ENCODE data around the gene CIAO1. TPM values are rescaled to one million over a fixed set of nuclear protein-coding genes. Genes with fewer than 3 reads are reported as not detected.
"Not testable (repeated sequence)": the region's sequence is repeated elsewhere in the genome, so short reads cannot be mapped to it uniquely, and the experiment has no call there.

CIAO1 gene
- 84.7 and 87.0 TPM in 2 replicates for total RNA-seq

DNA sequence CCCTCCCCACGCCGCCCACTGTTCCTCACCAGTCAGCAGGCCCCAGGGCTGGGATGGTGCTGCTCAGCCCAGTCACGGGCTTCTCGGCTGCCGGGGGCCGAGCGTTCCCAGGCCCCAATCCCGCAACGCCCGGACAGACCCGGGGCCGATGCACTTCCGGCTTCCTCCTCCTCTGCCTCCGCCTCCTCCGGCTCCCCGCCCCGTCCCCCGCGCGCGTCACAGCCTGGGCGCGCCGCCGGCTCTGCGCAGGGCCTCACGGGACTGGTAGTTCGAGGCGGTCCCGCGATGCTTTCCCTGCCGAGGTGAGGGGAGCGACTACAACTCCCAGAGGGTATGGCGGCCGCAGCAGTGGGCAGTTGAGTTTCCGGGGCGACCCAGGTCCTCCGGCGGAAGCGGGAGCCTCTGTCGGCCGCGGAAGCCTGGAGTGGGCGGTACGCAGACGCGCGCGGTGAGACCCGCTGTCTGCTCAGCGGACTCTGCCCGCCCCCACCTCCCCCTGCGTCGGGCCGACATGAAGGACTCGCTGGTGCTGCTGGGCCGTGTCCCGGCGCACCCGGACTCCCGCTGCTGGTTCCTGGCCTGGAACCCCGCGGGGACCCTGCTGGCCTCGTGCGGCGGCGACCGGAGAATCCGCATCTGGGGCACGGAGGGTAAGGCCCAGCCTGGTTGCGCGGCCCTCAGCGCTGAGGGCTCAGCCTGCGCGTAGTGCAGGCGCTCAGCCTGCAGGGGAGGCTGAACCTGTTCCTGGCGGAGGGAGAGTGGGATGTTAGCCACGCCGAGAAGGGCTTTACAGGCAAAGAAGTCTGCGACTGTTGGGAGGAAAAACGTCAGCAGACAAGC is at the start of gene CIAO1, which contains the start of gene TMEM127:
Gene CIAO1, plus strand, starts transcription at position 386 of the 840 bp plus-strand sequence. Its CDS starts 126 bp downstream, at position 512.
Gene TMEM127, minus strand, starts transcription at position 158 of the 840 bp plus-strand sequence. CDS start 616 bp downstream, outside the sequence.
- intact Hi-C loops (cut with micrococcal nuclease): loop anchor here (1.0 to 10.0 kb wide), 16 partner anchors 24 to 1101 kb away; partner anchors contain the start of genes ADRA2B, ANKRD39, ARID5A and CNNM4

DNA sequence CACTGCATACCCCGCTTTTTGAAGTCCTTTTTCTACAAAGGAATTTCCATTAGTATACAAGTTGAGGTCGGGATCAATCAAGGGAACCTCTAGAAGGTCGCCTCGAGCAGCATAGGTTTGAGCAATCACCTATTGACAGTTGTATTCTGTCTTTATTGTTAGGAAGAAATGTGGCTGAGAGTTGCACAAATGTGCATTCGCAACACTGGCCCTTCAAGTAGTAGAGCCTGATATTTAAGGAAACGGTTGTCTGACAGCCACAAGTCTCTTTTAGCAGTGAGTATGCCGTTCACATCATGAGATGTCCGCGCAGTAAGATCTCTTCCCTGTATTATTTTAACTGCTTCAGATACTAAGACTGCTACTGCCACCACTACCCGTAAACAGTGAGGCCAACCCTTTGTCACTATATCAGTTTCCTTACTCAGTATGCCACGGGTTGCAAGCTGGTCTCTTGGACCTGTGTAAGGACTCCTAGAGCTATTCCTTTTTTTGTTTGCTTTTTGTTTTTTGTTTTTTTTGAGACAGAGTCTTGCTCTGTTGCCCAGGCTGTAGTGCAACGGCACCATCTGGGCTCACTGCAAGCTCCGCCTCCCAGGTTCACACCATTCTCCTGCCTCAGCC is 47.4 kb upstream of the CIAO1 start:
- intact Hi-C loops (cut with micrococcal nuclease): no loop called here

DNA sequence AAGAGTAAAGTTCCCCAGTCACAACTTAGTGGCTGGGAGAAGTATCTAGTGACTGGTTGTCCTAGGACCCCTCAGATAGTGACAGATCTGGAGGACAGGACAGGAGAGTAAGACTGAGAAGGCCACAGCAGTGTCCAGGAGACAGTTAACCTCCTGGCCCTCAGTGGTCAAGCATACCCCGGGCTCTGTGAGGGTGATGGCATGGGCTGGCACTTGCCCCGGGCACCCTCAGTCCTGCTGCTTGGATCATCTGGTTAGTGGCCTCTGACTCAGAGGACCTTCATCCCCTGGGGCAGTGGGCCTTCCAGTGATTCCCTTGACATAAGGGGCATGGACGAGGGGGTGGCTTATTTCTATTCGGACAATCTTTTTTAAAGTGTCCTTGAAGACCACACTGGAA is 46.1 kb upstream of the CIAO1 start:
- intact Hi-C loops (cut with micrococcal nuclease): not testable (repeated sequence)

DNA sequence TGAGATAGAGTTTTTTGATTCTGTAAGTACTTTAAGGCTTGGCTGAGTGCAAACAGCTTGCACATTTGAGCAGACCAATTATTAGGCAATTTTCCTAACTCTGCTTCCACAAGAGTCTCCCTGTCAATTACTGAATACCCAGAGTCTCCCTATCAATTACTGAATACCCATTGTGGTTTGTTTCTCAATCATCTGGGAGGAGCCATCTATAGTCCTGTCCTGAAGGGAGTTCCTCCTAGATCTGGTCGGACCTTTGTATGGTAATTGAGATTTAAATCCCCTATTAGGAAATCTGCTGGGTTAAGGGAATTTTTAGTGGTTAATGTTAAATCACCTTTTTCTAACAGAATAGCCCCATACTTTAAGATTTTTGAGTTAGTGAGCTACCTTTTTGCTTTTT is 44.9 kb upstream of the CIAO1 start:
- intact Hi-C loops (cut with micrococcal nuclease): not testable (repeated sequence)

DNA sequence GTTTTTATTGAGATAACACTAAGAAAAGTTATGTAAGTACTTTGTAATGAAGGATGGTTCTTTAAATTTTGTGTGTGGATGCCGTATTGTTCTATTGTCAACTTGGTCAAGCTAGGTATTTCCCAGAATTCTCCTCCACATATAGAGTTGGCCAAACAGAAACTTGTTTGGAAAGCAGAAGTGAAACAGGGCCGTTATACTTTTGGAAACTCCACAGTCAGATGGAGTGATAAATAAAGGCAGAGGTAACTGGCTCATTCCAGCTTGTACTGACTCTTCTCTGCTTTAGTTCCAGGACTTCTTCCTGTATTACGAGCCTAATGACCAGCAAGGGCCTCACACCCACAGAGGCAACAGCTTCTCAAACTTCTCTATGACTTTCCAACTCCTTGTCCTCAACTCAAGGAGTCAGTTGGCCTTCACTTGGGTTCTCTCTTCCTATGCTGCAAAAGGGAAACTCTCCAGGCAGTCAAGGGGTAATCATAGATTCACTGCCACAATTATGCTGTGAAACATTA is 41.0 kb upstream of the CIAO1 start:
- intact Hi-C loops (cut with micrococcal nuclease): no loop called here

DNA sequence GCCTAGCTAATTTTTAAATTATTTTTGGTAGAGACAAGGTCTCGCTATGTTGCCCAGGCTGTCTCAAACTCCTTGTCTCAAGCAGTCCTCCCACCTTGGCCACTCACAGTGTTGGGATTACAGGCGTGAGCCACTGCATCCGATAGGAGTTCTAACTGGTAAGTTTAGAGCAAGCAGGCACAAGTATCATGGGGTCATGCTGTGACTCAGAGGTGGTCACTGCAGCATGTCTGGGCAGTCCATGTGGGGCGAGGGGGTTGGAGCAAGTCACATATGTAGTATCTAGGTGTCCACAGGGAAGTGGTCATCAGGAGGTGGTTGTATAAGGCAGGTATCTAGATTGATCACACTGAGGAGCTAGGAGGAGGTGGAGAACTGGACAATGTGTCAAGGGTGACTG is 34.7 kb upstream of the CIAO1 start:
- intact Hi-C loops (cut with micrococcal nuclease): no loop called here

DNA sequence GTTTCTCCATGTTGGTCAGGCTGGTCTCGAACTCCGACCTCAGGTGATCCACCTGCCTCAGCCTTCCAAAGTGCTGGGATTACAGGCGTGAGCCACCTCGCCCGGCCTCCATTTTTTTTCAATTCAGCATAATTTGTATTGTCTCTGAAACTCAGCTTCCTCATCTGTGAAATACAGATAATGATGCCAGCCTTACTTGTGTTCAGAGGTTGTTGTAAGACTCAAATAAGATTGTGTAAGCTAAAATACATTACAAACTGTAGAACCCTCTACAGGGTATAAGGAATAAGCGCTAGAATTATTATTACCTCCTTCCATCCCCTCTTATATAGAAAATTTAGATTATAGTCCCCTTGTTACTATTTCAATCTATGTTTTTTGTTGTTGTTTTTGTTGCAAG is 32.6 kb upstream of the CIAO1 start:
- intact Hi-C loops (cut with micrococcal nuclease): no loop called here

DNA sequence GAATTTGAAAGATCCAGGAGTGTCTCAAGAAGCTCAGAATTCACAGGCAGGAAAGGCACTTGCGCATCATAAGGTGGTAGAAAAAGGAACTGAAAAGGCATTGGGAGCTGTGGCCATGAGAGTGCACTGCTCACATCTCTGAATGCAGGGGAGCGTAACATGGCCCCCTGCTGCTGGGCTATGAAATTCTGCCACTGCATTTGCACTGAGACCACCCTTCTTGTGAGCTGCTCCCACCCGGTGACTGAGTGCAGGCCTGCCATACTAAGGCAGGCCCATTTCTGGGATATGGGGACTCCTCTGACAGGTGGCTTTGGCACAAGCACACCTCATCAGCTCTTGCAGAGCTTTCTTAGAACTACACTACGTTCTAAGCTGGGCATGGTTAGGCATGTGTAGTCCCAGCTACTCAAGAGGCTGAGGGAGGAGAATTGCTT is 32.1 kb upstream of the CIAO1 start:
- intact Hi-C loops (cut with micrococcal nuclease): no loop called here

DNA sequence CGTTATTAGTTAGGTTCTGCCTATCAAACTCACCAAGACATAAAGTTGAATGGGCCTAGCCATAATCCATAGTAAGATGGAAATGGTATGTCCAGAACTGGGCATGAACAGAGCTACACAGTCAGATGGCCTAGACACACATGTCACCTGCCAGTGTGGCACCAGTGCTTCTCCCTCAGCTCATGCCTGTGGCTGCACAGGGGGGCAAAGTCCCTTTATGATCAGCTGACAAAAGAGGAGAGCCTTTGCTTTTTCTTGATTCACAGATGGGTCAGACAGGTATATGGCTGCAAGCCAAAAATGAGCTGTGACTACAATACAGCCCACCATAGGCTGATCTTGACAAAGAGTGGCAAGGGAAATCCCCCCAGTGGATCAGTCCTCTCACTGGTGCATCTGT is 29.1 kb upstream of the CIAO1 start:
- intact Hi-C loops (cut with micrococcal nuclease): no loop called here

DNA sequence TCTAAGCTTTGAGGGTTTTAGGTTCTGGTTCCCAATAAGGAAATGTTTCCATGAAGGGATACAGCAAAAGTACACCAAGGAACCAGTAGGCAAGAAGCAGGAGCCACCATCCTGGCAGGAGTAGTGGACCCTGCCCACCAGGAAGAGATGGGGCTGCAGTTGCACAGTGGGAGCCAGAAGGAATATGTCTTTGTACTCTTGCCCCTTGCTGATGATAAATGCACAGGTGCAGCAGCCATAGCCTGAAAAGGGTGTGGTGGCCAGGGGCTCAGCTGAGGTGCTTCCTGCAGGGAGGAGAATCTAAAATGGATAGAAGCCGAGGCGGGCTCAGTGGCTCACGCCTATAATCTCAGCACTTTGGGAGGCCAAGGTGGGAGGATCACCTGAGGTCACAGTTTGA is 27.8 kb upstream of the CIAO1 start:
- intact Hi-C loops (cut with micrococcal nuclease): no loop called here

DNA sequence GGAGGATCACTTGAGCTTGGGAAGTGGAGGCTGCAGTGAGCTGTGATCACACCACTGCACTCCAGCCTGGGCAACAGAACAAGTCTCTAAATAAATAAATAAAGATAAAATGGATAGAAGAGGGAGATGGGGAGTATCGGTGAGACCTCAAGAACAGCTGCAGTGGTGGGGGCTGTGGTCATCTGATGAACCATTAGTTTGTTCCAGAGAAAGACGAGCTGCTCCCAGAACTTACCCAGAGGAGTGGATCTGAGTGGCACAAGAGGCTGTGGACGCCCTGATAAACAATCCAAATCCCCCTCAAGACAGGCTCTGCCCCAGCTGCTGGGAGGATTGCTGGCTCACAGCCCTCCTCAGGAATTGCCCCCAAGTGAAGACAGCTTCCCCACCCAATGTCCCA is 26.9 kb upstream of the CIAO1 start:
- intact Hi-C loops (cut with micrococcal nuclease): no loop called here

DNA sequence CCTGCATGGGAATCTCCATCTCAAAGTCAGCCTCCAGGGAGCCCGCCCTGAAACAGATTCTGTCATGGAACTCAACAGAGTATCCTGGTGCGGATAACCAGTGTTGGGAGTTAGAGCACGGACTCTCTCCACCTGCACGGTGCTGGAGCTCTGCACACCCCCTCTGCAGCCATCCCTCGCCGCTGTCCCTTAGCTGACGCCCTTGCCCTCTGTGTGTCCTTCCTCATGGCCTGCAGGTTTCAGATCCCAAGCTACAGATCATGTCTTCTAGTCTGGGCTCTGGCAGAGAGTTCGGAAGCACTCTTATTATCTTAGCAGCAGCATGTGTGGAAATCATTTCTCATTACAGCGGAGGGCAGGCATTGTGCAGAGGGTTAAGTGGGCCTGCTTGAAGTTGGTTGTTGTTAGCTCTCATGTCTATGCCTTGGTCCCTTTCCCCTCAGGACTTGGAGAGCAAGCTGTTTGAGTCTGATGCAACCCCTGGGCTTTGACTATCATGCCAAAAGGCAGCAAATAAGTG is 26.2 kb upstream of the CIAO1 start:
- intact Hi-C loops (cut with micrococcal nuclease): no loop called here

DNA sequence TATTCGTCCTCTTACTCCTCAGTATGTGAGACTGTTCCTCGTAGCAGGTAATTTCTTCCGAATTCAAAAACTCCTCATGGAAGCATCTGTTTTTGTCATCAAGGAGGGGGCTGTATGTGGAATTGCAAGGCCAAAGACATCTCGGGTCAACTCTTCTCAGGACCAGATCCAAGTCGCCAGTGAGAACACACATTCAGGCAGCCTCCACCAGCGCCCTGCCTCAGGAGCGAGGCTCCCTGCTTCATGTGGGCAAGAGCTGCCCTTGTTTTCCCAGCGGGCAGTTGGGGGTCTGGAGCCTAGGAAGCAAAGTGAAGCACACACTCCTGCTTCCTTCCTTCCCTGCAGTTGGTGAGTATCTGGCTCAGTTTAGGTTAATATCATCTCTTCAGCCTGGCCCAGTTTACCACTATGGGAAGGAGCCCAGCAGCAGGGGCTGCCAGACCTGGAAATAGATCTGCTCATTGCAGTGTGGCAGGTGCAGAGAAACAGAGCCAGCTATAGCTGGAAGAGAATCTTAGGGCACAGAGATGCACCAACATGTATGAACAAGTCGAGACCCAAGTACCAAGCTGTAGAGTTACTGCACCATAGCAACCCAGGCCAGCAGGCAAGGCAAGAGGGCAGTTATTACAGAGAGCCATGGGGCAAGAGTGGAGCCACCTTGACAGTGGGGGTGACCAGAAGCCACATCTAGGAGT is 25.5 kb upstream of the CIAO1 start:
- intact Hi-C loops (cut with micrococcal nuclease): no loop called here

DNA sequence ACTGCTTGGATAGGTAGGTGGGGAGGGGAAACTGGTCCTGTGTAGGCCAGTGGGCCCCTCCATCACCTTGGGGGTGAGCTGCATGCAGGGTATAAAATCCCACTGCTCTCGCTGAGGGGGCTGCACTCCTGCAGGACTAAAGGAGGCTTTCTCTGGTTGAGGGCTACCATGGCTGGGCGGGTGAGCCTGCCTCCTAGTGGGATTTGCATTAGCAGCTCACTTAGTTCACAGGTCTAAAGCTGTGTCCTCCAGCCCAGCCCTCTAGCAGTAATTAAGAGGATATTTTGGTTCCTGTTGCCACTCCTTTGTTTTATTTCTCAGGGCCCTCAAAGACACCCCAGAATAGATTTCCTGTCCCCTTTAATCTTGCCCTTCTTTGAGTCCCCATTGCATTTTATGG is 24.8 kb upstream of the CIAO1 start:
- intact Hi-C loops (cut with micrococcal nuclease): no loop called here

DNA sequence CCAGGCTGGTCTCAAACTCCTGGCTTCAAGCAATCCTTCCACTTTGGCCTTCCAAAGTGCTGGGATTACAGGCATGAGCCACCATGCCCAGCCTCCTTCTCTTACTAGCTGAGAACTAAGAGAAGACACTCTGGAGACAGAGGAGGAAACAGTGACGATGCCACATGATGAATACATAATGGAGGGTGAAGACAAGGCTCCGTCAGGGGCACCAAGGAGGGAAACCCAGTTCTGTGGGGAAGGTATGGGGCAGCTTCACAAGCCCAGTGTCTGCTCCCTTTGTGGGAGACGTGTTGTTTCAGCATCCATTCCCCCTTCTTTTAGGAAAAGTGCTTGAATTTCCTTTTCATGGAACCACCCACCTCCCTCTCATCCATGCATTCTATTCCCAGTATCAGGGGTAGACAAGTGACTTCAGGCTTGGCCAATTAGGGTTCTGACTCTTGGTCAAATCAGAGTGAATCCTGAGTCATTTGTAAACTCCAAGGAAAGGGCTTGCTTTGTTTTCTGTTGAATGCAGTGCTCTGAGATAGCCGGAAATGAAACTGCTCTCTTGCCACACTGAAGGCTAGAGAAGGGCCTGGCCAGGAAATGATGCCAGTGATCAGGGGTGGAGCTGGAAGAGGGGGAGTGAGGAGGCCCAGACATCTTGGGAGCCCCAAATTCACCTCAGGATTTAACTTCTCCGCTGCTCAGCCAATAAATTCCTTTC is 24.0 kb upstream of the CIAO1 start:
- intact Hi-C loops (cut with micrococcal nuclease): loop anchor here (1.0 to 2.0 kb wide), 3 partner anchors 23 to 63 kb away; partner anchors contain the start of genes SNRNP200, STARD7 and TMEM127

DNA sequence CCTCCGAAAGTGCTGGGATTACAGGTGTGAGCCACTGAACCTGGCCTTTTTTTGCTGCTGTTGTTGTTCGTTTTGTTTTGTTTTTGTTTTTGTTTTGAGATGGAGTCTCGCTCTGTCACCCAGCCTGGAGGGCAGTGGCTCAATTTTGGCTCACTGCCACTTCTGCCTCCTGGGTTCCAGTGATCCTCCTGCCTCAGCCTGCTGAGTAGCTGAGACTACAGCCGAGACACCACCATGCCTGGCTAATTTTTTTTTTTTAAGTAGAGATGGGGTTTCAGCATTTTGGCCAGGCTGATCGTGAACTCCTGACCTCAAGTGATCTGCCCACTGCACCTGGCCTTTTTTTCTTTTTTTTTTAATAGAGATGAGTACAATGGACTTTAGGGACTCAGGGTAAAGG is 22.2 kb upstream of the CIAO1 start:
- intact Hi-C loops (cut with micrococcal nuclease): loop anchor here (2.0 kb wide), 1 partner anchor 61 kb away; the partner anchor contains the start of gene SNRNP200

DNA sequence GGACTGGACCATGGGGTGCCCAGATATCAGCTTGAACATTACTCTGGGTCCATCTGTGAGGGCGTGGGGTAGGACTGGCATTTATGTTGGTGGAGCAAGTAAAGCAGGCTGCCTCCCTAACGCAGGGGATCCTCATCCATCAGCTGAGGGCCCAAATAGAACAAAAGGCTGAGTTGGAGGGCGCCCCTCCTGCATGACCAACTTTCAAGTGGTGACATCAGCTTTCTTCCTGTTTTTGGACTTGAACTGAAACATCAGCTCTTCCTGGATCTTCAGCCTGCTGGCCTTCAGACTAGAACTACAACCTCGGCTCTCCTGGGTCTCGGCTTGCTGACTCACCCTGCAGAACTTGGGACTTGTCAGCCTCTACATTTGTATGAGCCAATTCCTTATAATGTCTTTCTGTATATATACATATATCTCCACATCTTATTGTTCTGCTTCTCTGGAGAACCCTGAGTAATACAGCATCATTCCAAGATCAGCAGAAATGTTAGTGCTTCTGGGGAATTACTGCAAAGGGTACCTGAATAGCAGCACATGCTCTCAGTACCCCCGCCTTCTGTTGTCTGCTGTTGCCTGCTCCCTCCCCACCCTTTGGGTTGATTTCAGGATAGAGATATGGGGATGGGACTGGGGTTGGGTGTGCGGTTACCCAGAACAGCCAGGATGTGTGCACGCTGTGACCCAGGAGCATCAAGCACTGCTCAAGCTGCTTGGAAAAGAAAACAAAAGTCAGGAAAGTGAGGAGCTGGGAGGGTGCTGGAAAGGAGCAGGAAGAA is 20.2 kb upstream of the CIAO1 start:
- intact Hi-C loops (cut with micrococcal nuclease): no loop called here

DNA sequence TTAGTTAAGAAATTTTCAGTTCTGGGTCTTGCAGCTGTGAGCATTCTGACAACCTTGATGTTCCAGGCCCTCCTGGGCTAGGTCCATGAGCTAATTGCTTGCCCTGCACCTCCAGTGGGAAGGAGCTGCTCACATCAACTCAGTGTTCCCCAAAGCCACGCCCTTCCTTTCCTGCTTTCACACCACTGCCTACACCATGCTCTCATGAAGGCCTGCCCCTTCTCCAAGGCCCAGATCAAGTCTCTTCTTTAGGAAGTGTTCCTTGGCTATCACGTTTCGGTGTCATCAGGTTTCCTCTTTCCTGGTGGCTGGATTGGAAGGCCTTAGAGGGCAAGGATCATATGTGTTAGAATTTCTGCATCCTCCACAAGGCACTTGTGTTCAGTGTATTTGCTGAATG is 19.0 kb upstream of the CIAO1 start:
- intact Hi-C loops (cut with micrococcal nuclease): no loop called here

DNA sequence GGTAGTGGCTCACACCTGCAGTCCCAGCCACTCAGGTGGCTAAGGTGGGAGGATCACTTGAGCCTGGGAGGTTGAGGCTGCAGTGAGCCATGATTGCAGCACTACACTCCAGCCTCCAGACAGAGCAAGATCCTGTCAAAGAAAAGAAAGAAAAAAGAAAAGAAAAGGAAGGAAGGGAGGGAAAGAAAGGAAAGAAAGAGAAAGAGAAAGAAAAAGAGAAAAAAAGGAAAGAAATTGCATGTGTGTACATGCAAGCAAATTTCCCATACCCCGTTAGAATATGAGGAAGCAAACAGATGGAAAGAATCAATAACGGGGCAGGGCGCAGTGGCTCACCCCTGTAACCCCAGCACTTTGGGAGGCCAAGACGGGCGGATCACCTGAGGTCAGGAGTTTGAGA is 18.1 kb upstream of the CIAO1 start:
- intact Hi-C loops (cut with micrococcal nuclease): no loop called here

DNA sequence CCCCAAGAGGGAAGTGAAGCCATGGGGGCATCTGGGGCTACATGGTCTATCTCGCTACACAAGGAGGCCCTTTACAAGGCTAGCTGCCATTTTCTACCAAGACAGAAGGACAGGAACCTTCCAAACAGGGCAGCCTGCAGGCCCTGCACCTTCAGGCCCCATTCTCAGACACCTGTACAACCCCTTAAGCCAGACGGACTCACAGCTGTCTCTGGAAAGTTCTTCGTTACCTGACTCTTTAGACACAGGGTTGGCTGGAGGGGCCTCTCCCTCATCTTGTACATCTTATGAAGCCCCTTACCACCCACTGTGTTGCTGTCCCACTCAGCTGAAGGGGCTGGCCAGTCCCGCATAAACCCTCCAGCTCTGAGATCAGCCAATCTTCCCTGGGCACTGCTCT is 17.4 kb upstream of the CIAO1 start:
- intact Hi-C loops (cut with micrococcal nuclease): no loop called here
